NCI-H2029 (cell line): Measurements from ENCODE around the gene STKLD1.
"Not testable (repeated sequence)": the region's sequence is repeated elsewhere in the genome, so short reads cannot be mapped to it uniquely, and the experiment has no call there.

ENCODE experiments used
- DNase-seq: peaks from one replicate; lab custom pipeline; 2025; lab: John Stamatoyannopoulos, UW

STKLD1 gene

GRCh38 chr9:133443982-133444381 lies 67.8 kb downstream of the STKLD1 start:
- peak; percentile 30 for DNase-seq

- DNase-seq = no peak
Measured at GRCh38 chr9:133445293-133445969, 69.3 kb downstream of the STKLD1 start.

GRCh38 chr9:133448487-133448972 lies 72.4 kb downstream of the STKLD1 start:
- no peak for DNase-seq

GRCh38 chr9:133449760-133450159 lies 73.6 kb downstream of the STKLD1 start:
- peak; percentile 41 for DNase-seq

GRCh38 chr9:133451865-133452264 lies 75.7 kb downstream of the STKLD1 start:
- not testable (repeated sequence) for DNase-seq

GRCh38 chr9:133452562-133452961 lies 76.4 kb downstream of the STKLD1 start:
- DNase-seq = no peak

GRCh38 chr9:133453651-133454050 lies 77.5 kb downstream of the STKLD1 start:
- DNase-seq = no peak

- DNase-seq = no peak
Measured at GRCh38 chr9:133454325-133454724, 78.2 kb downstream of the STKLD1 start.

- no peak for DNase-seq
Measured at GRCh38 chr9:133454943-133455673, 78.9 kb downstream of the STKLD1 start.
